Neutrophil (primary cell): ENCODE data around the gene CAMTA1.

Experiments used
- H3K27ac ChIP-seq: fragments of 200-600 bp; sonication (generic); 2 replicates; pipeline ENCODE4 v1.5.1; 2016; ENCODE audit warnings: mild to moderate bottlenecking, moderate library complexity
- H3K27me3 ChIP-seq: fragments of 200-600 bp; sonication (generic); 2 replicates; pipeline ENCODE4 v1.6.0; 2016; ENCODE audit warnings: mild to moderate bottlenecking
- H3K36me3 ChIP-seq: fragments of 200-600 bp; sonication (generic); 2 replicates; pipeline ENCODE4 v1.5.1; 2017
- H3K4me1 ChIP-seq, 2 experiments: fragments of 200-600 bp in 1 of 2; sonication (generic) in 1 of 2; 1 replicate in 1 of 2; 2 replicates in 1 of 2; pipeline versions ENCODE4 v1.5.1 to v1.6.1; 2013 to 2016; ENCODE audit warnings: low read depth in 1 of 2, low read length in 1 of 2, mild to moderate bottlenecking in 1 of 2, moderate library complexity in 1 of 2; ENCODE audit not compliant: control insufficient read depth in 1 of 2, insufficient read depth in 1 of 2
- H3K4me3 ChIP-seq, 2 experiments: fragments of 200-600 bp in 1 of 2; sonication (generic) in 1 of 2; 1 replicate in 1 of 2; 2 replicates in 1 of 2; pipeline ENCODE4 v1.5.1; 2013 to 2016; ENCODE audit warnings: low read depth in 1 of 2, low read length in 1 of 2, mild to moderate bottlenecking in 1 of 2, moderate library complexity in 1 of 2
- H3K9me3 ChIP-seq: fragments of 200-600 bp; sonication (generic); 2 replicates; pipeline ENCODE4 v1.5.1; 2016
- TF ChIP-seq, protein P1 (sequence below): fragments of 200-600 bp; sonication (generic); IDR thresholded peaks from 2 replicates; pipeline ENCODE4 v1.5.1; 2016; ENCODE audit warnings: antibody characterized with exemption

CAMTA1 gene

GRCh38 chr1:7401814-7402547 lies 616.7 kb downstream of the CAMTA1 start:
- TF ChIP-seq, protein P1, sequence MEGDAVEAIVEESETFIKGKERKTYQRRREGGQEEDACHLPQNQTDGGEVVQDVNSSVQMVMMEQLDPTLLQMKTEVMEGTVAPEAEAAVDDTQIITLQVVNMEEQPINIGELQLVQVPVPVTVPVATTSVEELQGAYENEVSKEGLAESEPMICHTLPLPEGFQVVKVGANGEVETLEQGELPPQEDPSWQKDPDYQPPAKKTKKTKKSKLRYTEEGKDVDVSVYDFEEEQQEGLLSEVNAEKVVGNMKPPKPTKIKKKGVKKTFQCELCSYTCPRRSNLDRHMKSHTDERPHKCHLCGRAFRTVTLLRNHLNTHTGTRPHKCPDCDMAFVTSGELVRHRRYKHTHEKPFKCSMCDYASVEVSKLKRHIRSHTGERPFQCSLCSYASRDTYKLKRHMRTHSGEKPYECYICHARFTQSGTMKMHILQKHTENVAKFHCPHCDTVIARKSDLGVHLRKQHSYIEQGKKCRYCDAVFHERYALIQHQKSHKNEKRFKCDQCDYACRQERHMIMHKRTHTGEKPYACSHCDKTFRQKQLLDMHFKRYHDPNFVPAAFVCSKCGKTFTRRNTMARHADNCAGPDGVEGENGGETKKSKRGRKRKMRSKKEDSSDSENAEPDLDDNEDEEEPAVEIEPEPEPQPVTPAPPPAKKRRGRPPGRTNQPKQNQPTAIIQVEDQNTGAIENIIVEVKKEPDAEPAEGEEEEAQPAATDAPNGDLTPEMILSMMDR = no peak
- Histone ChIP-seq H3K4me3 (no peak overlapping the region), H3K27ac (no peak overlapping the region), H3K9me3 (no peaks in the 10 kb centered on the region), H3K36me3 (no peaks in the 10 kb centered on the region), H3K27me3 (no peaks in the 10 kb centered on the region), H3K4me1 (no peaks in the 10 kb centered on the region)

GRCh38 chr1:7402548-7402850 lies 617.2 kb downstream of the CAMTA1 start:
- Histone ChIP-seq H3K36me3 (no peaks in the 10 kb centered on the region), H3K9me3 (no peaks in the 10 kb centered on the region), H3K27me3 (no peaks in the 10 kb centered on the region), H3K4me3 (no peak overlapping the region), H3K27ac (no peak overlapping the region), H3K4me1 (no peaks in the 10 kb centered on the region)
- TF ChIP-seq, protein P1 = no peak

- Histone ChIP-seq H3K27ac (no peak overlapping the region), H3K36me3 (no peaks in the 10 kb centered on the region), H3K4me1 (no peaks in the 10 kb centered on the region), H3K9me3 (no peaks in the 10 kb centered on the region), H3K27me3 (no peaks in the 10 kb centered on the region), H3K4me3 (no peak overlapping the region)
- TF ChIP-seq, protein P1 = no peak
Observed at GRCh38 chr1:7403265-7404045, 618.2 kb downstream of the CAMTA1 start.

GRCh38 chr1:7404046-7404742 lies 618.9 kb downstream of the CAMTA1 start:
- Histone ChIP-seq H3K27me3 (no peaks in the 10 kb centered on the region), H3K4me1 (no peaks in the 10 kb centered on the region), H3K36me3 (no peaks in the 10 kb centered on the region), H3K9me3 (no peaks in the 10 kb centered on the region), H3K4me3 (no peak overlapping the region), H3K27ac (no peak overlapping the region)
- TF ChIP-seq, protein P1 = no peak

DNA sequence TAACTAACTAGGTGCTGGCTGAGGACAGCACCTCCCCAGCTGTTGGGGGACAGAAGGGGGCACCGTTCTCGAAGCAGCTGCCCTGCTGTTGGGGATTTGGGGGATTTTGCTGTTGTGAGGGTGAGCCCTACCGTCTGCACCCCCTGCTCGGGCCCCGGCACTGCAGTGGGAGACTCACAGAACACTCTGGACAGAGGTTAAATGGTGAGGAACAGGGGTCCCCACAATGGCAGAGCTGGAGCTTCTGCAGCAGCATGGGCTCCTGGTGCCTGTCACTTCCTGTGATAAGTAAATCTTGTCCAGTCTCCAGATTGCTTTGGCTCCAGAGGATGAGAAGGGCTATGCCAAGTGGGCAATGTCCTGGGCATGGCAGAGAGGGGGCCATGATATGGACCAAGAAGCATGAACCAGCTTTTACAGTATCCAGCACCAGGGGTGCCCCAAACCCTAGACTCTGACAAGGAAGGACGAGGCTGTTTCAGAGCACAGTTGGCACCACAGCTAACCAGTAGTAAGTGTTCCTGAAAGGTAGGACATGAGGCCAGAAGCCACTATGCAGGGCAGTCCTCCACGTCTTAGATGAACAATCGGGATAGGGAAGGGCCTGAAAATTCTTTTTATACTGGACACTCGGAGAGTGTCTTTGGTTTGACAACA lies 620.7 kb downstream of the CAMTA1 start:
- TF ChIP-seq, protein P1 = no peak
- Histone ChIP-seq H3K27me3 (no peaks in the 10 kb centered on the region), H3K4me1 (no peaks in the 10 kb centered on the region), H3K9me3 (no peaks in the 10 kb centered on the region), H3K36me3 (no peaks in the 10 kb centered on the region), H3K4me3 (no peak overlapping the region), H3K27ac (no peak overlapping the region)
